AG09319 (cell line): ENCODE data around the gene SSR3.

ENCODE experiments used
- DNase-seq: peaks from one replicate; pipeline ENCODE4 v3.0.0-alpha.2; 2010; ENCODE audit warnings: low read depth; ENCODE audit errors: extremely low read depth
- CTCF ChIP-seq: IDR thresholded peaks from 2 replicates; pipeline ENCODE4 v1.5.1; 2011; ENCODE audit warnings: low read depth, mild to moderate bottlenecking, inconsistent platforms, low read length, moderate library complexity

Gene SSR3

GRCh38 chr3:156583469-156583868 is 28.6 kb upstream of the SSR3 start:
- no peak for TF ChIP-seq CTCF
- no peak for DNase-seq

GRCh38 chr3:156582532-156583183 is 27.7 kb upstream of the SSR3 start:
- TF ChIP-seq CTCF: no peak
- DNase-seq: no peak

GRCh38 chr3:156581954-156582353 is 27.0 kb upstream of the SSR3 start:
- DNase-seq: no peak
- no peak for TF ChIP-seq CTCF

- no peak for TF ChIP-seq CTCF
- no peak for DNase-seq
Observed at GRCh38 chr3:156581033-156581432, 26.1 kb upstream of the SSR3 start.

- no peak for TF ChIP-seq CTCF
- no peak for DNase-seq
Observed at GRCh38 chr3:156579427-156579851, 24.5 kb upstream of the SSR3 start.

- no peak for TF ChIP-seq CTCF
- DNase-seq: no peak
Observed at GRCh38 chr3:156577736-156578135, 22.8 kb upstream of the SSR3 start.

GRCh38 chr3:156576651-156577348 is 21.9 kb upstream of the SSR3 start:
- no peak for DNase-seq
- no peak; the same call in 1 of the 2 replicates for TF ChIP-seq CTCF
